Transverse colon (tissue), 4 donors: ENCODE data around the gene ZNF160. TPM values are rescaled to one million over a fixed set of nuclear protein-coding genes. Genes with fewer than 3 reads are reported as not detected.
"Not testable (repeated sequence)": the region's sequence is repeated elsewhere in the genome, so short reads cannot be mapped to it uniquely, and the experiment has no call there.

ENCODE experiments used
- DNase-seq: peaks from one replicate; pipeline ENCODE4 v3.0.0-alpha.2; 2019
- H3K27ac ChIP-seq, 4 donors: fragments of 200-600 bp; sonication (generic); 2 replicates each; pipeline ENCODE4 v1.5.1; 2016 to 2018; ENCODE audit warnings: inconsistent platforms in 4 of 4
- H3K27me3 ChIP-seq: fragments of 200-600 bp; sonication (generic); 2 replicates; pipeline ENCODE4 v1.5.1; 2017; ENCODE audit warnings: inconsistent platforms
- H3K36me3 ChIP-seq, 4 donors: fragments of 200-600 bp; sonication (generic); 2 replicates each; pipeline ENCODE4 v1.5.1; 2017 to 2019; ENCODE audit warnings: inconsistent platforms in 4 of 4
- H3K4me1 ChIP-seq, 4 donors: fragments of 200-600 bp; sonication (generic); 2 replicates each; pipeline ENCODE4 v1.5.1; 2017 to 2020; ENCODE audit warnings: inconsistent platforms in 4 of 4
- H3K4me3 ChIP-seq, 4 donors: fragments of 200-600 bp; sonication (generic); 1 replicate in 1 of 4; 2 replicates in 3 of 4; pipeline versions ENCODE4 v1.5.1 to v1.6.1; 2017 to 2019; ENCODE audit warnings: inconsistent platforms in 4 of 4
- H3K9me3 ChIP-seq, 2 donors: fragments of 200-600 bp; sonication (generic); 2 replicates each; pipeline ENCODE4 v1.5.1; 2017 to 2019; ENCODE audit warnings: inconsistent platforms in 2 of 2
- CTCF ChIP-seq, 5 experiments: fragments of 200-600 bp in 3 of 5; fragments of 450-650 bp in 2 of 5; sonication (generic) in 3 of 5; IDR thresholded peaks; 1 replicate in 2 of 5; 2 replicates in 3 of 5; pipeline ENCODE4 v1.5.1; 2016 to 2017; ENCODE audit warnings: antibody characterized with exemption in 5 of 5, inconsistent platforms in 3 of 5, mild to moderate bottlenecking in 2 of 5, moderate library complexity in 1 of 5
- EP300 ChIP-seq: sonication (generic); formaldehyde crosslinking; IDR thresholded peaks from one replicate; pipeline ENCODE4 v1.6.1; 2017; ENCODE audit warnings: antibody characterized with exemption, low read depth
- POLR2A ChIP-seq: fragments of 450-650 bp; IDR thresholded peaks from one replicate; pipeline ENCODE4 v1.6.1; 2016; ENCODE audit warnings: antibody characterized with exemption, mild to moderate bottlenecking, moderate library complexity
- POLR2AphosphoS5 ChIP-seq, 3 donors: sonication (generic); formaldehyde crosslinking; IDR thresholded peaks; one replicate each; pipeline ENCODE4 v1.6.1; 2016; ENCODE audit warnings: antibody characterized with exemption in 3 of 3
- WGBS, 2 donors: methylation state at CpG; one replicate each; pipeline ENCODE4 v1.1.5; 2018; ENCODE audit warnings: low coverage in 1 of 2; 5-methylcytosine and 5-hydroxymethylcytosine counted together
- in situ Hi-C, 4 donors: fragments of 200-750 bp; cut with MboI; loops; one replicate each; pipeline versions ENCODE4 v1.15.0 to v1.15.1; 2017; ENCODE audit warnings: low sequenced_read_pairs in 3 of 4, low pct_ligation_motif_present in 1 of 4, low pct_unique_long_range_greater_than_20kb in 1 of 4
- intact Hi-C: fragments of 100-400 bp; cut with DNase I; formaldehyde crosslinking; loops from one replicate; pipeline ENCODE4 v1.15.1; 2023; ENCODE audit warnings: low total_unique reads
- total RNA-seq, 4 donors: library from RNA; depleted of rRNA; stranded (reverse); fragments of >200 nt; gene quantifications; one replicate each; pipeline ENCODE4 v1.1.0, GENCODE V29; 2016

ZNF160 gene
- total RNA-seq, 4 donors from 2014 or later: 23.9 to 47.0 (median 33.6) TPM

GRCh38 chr19:53037101-53038097, 65.8 kb downstream of the ZNF160 start:
- Histone ChIP-seq H3K27me3 (peaks cover 15% of the 10 kb centered on the region), H3K4me3 (peak overlapping the region in 1 of 4 donors; percentile 20), H3K9me3 (peaks cover 9 to 21% of the 10 kb centered on the region in 2 donors), H3K4me1 (no peaks in the 10 kb centered on the region), H3K36me3 (no peaks in the 10 kb centered on the region), H3K27ac (no peak overlapping the region)
- intact Hi-C loops (no loop called here), in situ Hi-C loops (no loop called here)
- no peak for TF ChIP-seq POLR2A
- no peak for TF ChIP-seq EP300
- TF ChIP-seq POLR2AphosphoS5 (IDR thresholded peaks at IDR 0.05): no peak
- no peak for TF ChIP-seq CTCF (IDR thresholded peaks at IDR 0.05)
- DNase-seq: no peak
- WGBS, 2 donors: 59% methylated on average over 52 of the region's 52 CpGs; no CpG with 5 or more reads in 1 of the 2 donors

- no peak for DNase-seq
- peaks cover 9 to 24% of the 10 kb centered on the region in 2 donors for H3K9me3 ChIP-seq
- no peak overlapping the region for H3K4me3 ChIP-seq
- in situ Hi-C loops: no loop called here
- no peaks in the 10 kb centered on the region for H3K4me1 ChIP-seq
- 50 to 65% methylated on average over 1 to 4 of the region's 4 CpGs for WGBS, 2 donors
- no peak for TF ChIP-seq POLR2A
- TF ChIP-seq EP300: no peak
- no peak for TF ChIP-seq POLR2AphosphoS5 (IDR thresholded peaks at IDR 0.05)
- no peak for TF ChIP-seq CTCF (IDR thresholded peaks at IDR 0.05)
- no peaks in the 10 kb centered on the region for H3K36me3 ChIP-seq
- intact Hi-C loops: no loop called here
- H3K27me3 ChIP-seq: peaks cover 15% of the 10 kb centered on the region
- H3K27ac ChIP-seq: no peak overlapping the region
Measured at GRCh38 chr19:53034948-53035675, 68.1 kb downstream of the ZNF160 start.

GRCh38 chr19:53034054-53034453, 69.2 kb downstream of the ZNF160 start:
- DNase-seq: no peak
- no peak overlapping the region for H3K27ac ChIP-seq
- TF ChIP-seq POLR2A (no peak), EP300 (no peak), POLR2AphosphoS5 (IDR thresholded peaks at IDR 0.05) (no peak), CTCF (IDR thresholded peaks at IDR 0.05) (no peak)
- H3K27me3 ChIP-seq: peaks cover 15% of the 10 kb centered on the region
- no peaks in the 10 kb centered on the region for H3K36me3 ChIP-seq
- no peak overlapping the region for H3K4me3 ChIP-seq
- 85 to 93% methylated on average over 2 of the region's 2 CpGs for WGBS, 2 donors
- in situ Hi-C loops (no loop called here), intact Hi-C loops (no loop called here)
- H3K9me3 ChIP-seq: peaks cover 9 to 29% of the 10 kb centered on the region in 2 donors
- H3K4me1 ChIP-seq: no peaks in the 10 kb centered on the region

- H3K9me3 ChIP-seq: peaks cover 0 to 12% of the 10 kb centered on the region in 2 donors
- H3K4me1 ChIP-seq, DNase-seq, H3K36me3 ChIP-seq, H3K4me3 ChIP-seq, H3K27ac ChIP-seq, H3K27me3 ChIP-seq, in situ Hi-C loops, intact Hi-C loops: not testable (repeated sequence)
- 40 to 57% methylated on average over 1 to 7 of the region's 7 CpGs for WGBS, 2 donors
Measured at GRCh38 chr19:53028306-53028705, 74.9 kb downstream of the ZNF160 start.
